GM23338 (cell line): ENCODE data around the gene KBTBD4. TPM values are rescaled to one million over a fixed set of nuclear protein-coding genes. Genes with fewer than 3 reads are reported as not detected.

Experiments
- ATAC-seq: fragments of 200-7000 bp; cut with Tn5 transposase; 3 replicates; pipeline ENCODE4 v1.9.1; 2020
- DNase-seq: peaks from one replicate; pipeline ENCODE4 v3.0.0-alpha.2; 2015; ENCODE audit warnings: low spot score
- H2AFZ ChIP-seq: fragments of 200-600 bp; sonication (generic); 2 replicates; pipeline ENCODE4 v1.8.0; 2016; ENCODE audit warnings: antibody characterized with exemption, mild to moderate bottlenecking, moderate library complexity
- H3F3A ChIP-seq: fragments of 200-600 bp; sonication (generic); replicated peaks from 2 replicates; pipeline ENCODE4 v1.8.0; 2017; ENCODE audit warnings: antibody characterized with exemption, mixed run types, low read depth
- H3K27ac ChIP-seq: fragments of 200-600 bp; sonication (generic); 2 replicates; pipeline ENCODE4 v1.6.1; 2016; ENCODE audit warnings: low read depth
- H3K27me3 ChIP-seq: fragments of 200-600 bp; sonication (generic); 2 replicates; pipeline ENCODE4 v1.8.0; 2016; ENCODE audit warnings: mild to moderate bottlenecking, mixed run types, moderate library complexity; ENCODE audit not compliant: insufficient read depth
- H3K36me3 ChIP-seq: fragments of 200-600 bp; sonication (generic); 2 replicates; pipeline ENCODE4 v1.8.0; 2016; ENCODE audit warnings: mild to moderate bottlenecking; ENCODE audit not compliant: insufficient read depth
- H3K4me1 ChIP-seq: fragments of 200-600 bp; sonication (generic); 2 replicates; pipeline ENCODE4 v1.8.0; 2016; ENCODE audit warnings: mild to moderate bottlenecking, moderate library complexity; ENCODE audit not compliant: insufficient read depth
- H3K4me2 ChIP-seq: fragments of 200-600 bp; sonication (generic); 2 replicates; pipeline ENCODE4 v1.7.1; 2017; ENCODE audit warnings: mixed run types
- H3K4me3 ChIP-seq: fragments of 200-600 bp; sonication (generic); 2 replicates; pipeline ENCODE4 v1.6.1; 2016; ENCODE audit warnings: mixed run types
- H3K79me2 ChIP-seq: fragments of 200-600 bp; sonication (generic); replicated peaks from 2 replicates; pipeline ENCODE4 v1.8.0; 2017; ENCODE audit warnings: mild to moderate bottlenecking; ENCODE audit not compliant: insufficient read depth
- H3K9me2 ChIP-seq: fragments of 200-600 bp; sonication (generic); 2 replicates; pipeline ENCODE4 v1.8.0; 2017; ENCODE audit not compliant: insufficient read depth
- H4K20me1 ChIP-seq: fragments of 200-600 bp; sonication (generic); replicated peaks from 2 replicates; pipeline ENCODE4 v1.8.0; 2017; ENCODE audit warnings: mild to moderate bottlenecking; ENCODE audit not compliant: insufficient read depth
- H3K27ac Mint-ChIP-seq: 2 replicates; pipeline ENCODE4 v1.8.0; 2020; ENCODE audit warnings: inconsistent platforms, mild to moderate bottlenecking, moderate library complexity, mixed read lengths
- H3K27me3 Mint-ChIP-seq: 3 replicates; pipeline ENCODE4 v1.8.0; 2022; ENCODE audit warnings: low read depth, mild to moderate bottlenecking, moderate library complexity, mixed read lengths, inconsistent platforms; ENCODE audit not compliant: insufficient read depth, poor library complexity
- H3K36me3 Mint-ChIP-seq: 3 replicates; pipeline ENCODE4 v1.8.0; 2021; ENCODE audit warnings: low read depth, mild to moderate bottlenecking, inconsistent platforms, moderate library complexity, mixed read lengths
- H3K4me1 Mint-ChIP-seq: 3 replicates; pipeline ENCODE4 v1.8.0; 2020; ENCODE audit warnings: mild to moderate bottlenecking, inconsistent platforms, mixed read lengths
- H3K4me3 Mint-ChIP-seq: 3 replicates; pipeline ENCODE4 v1.8.0; 2021; ENCODE audit warnings: moderate library complexity, mild to moderate bottlenecking, inconsistent platforms, mixed read lengths
- H3K9me3 Mint-ChIP-seq: 3 replicates; pipeline ENCODE4 v1.8.0; 2020; ENCODE audit warnings: moderate library complexity, mild to moderate bottlenecking, inconsistent platforms, mixed read lengths
- EZH2phosphoT487 ChIP-seq: fragments of 200-600 bp; sonication (generic); IDR thresholded peaks from one replicate; pipeline ENCODE4 v1.8.1; 2018; ENCODE audit warnings: antibody characterized with exemption; ENCODE audit not compliant: unreplicated experiment
- JUNB ChIP-seq: IDR thresholded peaks from one replicate; pipeline ENCODE4 v1.6.1; 2016; ENCODE audit warnings: antibody characterized with exemption; ENCODE audit not compliant: unreplicated experiment
- NANOG ChIP-seq: IDR thresholded peaks from 2 replicates; pipeline ENCODE4 v1.6.1; 2016; ENCODE audit warnings: antibody characterized with exemption, borderline replicate concordance
- POLR2AphosphoS5 ChIP-seq: IDR thresholded peaks from 2 replicates; pipeline ENCODE4 v1.6.1; 2016; ENCODE audit warnings: antibody characterized with exemption, low read depth
- ZNF114 ChIP-seq: fragments of 250-450 bp; sonication (Bioruptor Pico); IDR thresholded peaks from 2 replicates; pipeline ENCODE4 v1.5.0; 2020; ENCODE audit warnings: mild to moderate bottlenecking, moderate library complexity
- ZNF331 ChIP-seq: fragments of 250-450 bp; sonication (Bioruptor Pico); IDR thresholded peaks from 2 replicates; pipeline ENCODE4 v1.5.0; 2020; ENCODE audit warnings: low read depth, mild to moderate bottlenecking, moderate library complexity
- polyA plus RNA-seq: library from polyadenylated mRNA; unstranded; fragments of >200 nt; fragmentation: Nextera tagmentation; extraction: Ambion mirVana; gene quantifications from 2 replicates; pipeline ENCODE4 v1.2.1, GENCODE V29; 2016
- total RNA-seq: library from RNA; depleted of rRNA; stranded (reverse); fragments of >200 nt; shearing (Covaris generic); gene quantifications from 2 replicates; pipeline ENCODE4 v1.2.3, GENCODE V29; 2014
- TF ChIP-seq, protein P1 (sequence below): IDR thresholded peaks from one replicate; pipeline ENCODE4 v1.6.1; 2018; ENCODE audit warnings: antibody characterized with exemption; ENCODE audit not compliant: unreplicated experiment
- TF ChIP-seq, protein P2 (sequence below): fragments of 250-450 bp; sonication (Bioruptor Pico); IDR thresholded peaks from 2 replicates; pipeline ENCODE4 v1.5.0; 2020; ENCODE audit warnings: mild to moderate bottlenecking, moderate library complexity
- TF ChIP-seq, protein P3 (sequence below), 2 experiments: fragments of 200-600 bp in 1 of 2; sonication (generic) in 1 of 2; conservative IDR thresholded peaks; 2 replicates each; pipeline versions ENCODE4 v1.5.1 to v1.6.1; 2016 to 2017; ENCODE audit warnings: antibody characterized with exemption in 2 of 2, low read depth in 2 of 2, mild to moderate bottlenecking in 2 of 2, moderate library complexity in 1 of 2

The KBTBD4 gene
- total and polyA plus RNA-seq, 2 experiments from 2014 or later, result 5.8 to 16.6 TPM

GRCh38 chr11:47611348-47611794 is 32.6 kb upstream of the KBTBD4 start:
- peaks cover 4% of the 10 kb centered on the region; the same call in 1 of the 2 replicates for H4K20me1 ChIP-seq
- TF ChIP-seq, protein P1, sequence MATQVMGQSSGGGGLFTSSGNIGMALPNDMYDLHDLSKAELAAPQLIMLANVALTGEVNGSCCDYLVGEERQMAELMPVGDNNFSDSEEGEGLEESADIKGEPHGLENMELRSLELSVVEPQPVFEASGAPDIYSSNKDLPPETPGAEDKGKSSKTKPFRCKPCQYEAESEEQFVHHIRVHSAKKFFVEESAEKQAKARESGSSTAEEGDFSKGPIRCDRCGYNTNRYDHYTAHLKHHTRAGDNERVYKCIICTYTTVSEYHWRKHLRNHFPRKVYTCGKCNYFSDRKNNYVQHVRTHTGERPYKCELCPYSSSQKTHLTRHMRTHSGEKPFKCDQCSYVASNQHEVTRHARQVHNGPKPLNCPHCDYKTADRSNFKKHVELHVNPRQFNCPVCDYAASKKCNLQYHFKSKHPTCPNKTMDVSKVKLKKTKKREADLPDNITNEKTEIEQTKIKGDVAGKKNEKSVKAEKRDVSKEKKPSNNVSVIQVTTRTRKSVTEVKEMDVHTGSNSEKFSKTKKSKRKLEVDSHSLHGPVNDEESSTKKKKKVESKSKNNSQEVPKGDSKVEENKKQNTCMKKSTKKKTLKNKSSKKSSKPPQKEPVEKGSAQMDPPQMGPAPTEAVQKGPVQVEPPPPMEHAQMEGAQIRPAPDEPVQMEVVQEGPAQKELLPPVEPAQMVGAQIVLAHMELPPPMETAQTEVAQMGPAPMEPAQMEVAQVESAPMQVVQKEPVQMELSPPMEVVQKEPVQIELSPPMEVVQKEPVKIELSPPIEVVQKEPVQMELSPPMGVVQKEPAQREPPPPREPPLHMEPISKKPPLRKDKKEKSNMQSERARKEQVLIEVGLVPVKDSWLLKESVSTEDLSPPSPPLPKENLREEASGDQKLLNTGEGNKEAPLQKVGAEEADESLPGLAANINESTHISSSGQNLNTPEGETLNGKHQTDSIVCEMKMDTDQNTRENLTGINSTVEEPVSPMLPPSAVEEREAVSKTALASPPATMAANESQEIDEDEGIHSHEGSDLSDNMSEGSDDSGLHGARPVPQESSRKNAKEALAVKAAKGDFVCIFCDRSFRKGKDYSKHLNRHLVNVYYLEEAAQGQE, result no peak
- TF ChIP-seq, protein P2, sequence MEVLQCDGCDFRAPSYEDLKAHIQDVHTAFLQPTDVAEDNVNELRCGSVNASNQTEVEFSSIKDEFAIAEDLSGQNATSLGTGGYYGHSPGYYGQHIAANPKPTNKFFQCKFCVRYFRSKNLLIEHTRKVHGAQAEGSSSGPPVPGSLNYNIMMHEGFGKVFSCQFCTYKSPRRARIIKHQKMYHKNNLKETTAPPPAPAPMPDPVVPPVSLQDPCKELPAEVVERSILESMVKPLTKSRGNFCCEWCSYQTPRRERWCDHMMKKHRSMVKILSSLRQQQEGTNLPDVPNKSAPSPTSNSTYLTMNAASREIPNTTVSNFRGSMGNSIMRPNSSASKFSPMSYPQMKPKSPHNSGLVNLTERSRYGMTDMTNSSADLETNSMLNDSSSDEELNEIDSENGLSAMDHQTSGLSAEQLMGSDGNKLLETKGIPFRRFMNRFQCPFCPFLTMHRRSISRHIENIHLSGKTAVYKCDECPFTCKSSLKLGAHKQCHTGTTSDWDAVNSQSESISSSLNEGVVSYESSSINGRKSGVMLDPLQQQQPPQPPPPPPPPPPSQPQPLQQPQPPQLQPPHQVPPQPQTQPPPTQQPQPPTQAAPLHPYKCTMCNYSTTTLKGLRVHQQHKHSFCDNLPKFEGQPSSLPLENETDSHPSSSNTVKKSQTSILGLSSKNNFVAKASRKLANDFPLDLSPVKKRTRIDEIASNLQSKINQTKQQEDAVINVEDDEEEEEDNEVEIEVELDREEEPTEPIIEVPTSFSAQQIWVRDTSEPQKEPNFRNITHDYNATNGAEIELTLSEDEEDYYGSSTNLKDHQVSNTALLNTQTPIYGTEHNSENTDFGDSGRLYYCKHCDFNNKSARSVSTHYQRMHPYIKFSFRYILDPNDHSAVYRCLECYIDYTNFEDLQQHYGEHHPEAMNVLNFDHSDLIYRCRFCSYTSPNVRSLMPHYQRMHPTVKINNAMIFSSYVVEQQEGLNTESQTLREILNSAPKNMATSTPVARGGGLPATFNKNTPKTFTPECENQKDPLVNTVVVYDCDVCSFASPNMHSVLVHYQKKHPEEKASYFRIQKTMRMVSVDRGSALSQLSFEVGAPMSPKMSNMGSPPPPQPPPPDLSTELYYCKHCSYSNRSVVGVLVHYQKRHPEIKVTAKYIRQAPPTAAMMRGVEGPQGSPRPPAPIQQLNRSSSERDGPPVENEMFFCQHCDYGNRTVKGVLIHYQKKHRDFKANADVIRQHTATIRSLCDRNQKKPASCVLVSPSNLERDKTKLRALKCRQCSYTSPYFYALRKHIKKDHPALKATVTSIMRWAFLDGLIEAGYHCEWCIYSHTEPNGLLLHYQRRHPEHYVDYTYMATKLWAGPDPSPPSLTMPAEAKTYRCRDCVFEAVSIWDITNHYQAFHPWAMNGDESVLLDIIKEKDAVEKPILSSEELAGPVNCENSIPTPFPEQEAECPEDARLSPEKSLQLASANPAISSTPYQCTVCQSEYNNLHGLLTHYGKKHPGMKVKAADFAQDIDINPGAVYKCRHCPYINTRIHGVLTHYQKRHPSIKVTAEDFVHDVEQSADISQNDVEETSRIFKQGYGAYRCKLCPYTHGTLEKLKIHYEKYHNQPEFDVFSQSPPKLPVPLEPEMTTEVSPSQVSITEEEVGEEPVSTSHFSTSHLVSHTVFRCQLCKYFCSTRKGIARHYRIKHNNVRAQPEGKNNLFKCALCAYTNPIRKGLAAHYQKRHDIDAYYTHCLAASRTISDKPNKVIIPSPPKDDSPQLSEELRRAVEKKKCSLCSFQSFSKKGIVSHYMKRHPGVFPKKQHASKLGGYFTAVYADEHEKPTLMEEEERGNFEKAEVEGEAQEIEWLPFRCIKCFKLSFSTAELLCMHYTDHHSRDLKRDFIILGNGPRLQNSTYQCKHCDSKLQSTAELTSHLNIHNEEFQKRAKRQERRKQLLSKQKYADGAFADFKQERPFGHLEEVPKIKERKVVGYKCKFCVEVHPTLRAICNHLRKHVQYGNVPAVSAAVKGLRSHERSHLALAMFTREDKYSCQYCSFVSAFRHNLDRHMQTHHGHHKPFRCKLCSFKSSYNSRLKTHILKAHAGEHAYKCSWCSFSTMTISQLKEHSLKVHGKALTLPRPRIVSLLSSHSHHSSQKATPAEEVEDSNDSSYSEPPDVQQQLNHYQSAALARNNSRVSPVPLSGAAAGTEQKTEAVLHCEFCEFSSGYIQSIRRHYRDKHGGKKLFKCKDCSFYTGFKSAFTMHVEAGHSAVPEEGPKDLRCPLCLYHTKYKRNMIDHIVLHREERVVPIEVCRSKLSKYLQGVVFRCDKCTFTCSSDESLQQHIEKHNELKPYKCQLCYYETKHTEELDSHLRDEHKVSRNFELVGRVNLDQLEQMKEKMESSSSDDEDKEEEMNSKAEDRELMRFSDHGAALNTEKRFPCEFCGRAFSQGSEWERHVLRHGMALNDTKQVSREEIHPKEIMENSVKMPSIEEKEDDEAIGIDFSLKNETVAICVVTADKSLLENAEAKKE (CRISPR knock-in tag), result no peak
- TF ChIP-seq EZH2phosphoT487, result no peak
- no peak for TF ChIP-seq ZNF331 (CRISPR knock-in tag)
- no peak for TF ChIP-seq JUNB
- TF ChIP-seq NANOG, result no peak
- no peak for TF ChIP-seq ZNF114 (CRISPR knock-in tag)
- no peak for TF ChIP-seq POLR2AphosphoS5
- TF ChIP-seq, protein P3, sequence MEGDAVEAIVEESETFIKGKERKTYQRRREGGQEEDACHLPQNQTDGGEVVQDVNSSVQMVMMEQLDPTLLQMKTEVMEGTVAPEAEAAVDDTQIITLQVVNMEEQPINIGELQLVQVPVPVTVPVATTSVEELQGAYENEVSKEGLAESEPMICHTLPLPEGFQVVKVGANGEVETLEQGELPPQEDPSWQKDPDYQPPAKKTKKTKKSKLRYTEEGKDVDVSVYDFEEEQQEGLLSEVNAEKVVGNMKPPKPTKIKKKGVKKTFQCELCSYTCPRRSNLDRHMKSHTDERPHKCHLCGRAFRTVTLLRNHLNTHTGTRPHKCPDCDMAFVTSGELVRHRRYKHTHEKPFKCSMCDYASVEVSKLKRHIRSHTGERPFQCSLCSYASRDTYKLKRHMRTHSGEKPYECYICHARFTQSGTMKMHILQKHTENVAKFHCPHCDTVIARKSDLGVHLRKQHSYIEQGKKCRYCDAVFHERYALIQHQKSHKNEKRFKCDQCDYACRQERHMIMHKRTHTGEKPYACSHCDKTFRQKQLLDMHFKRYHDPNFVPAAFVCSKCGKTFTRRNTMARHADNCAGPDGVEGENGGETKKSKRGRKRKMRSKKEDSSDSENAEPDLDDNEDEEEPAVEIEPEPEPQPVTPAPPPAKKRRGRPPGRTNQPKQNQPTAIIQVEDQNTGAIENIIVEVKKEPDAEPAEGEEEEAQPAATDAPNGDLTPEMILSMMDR (conservative IDR thresholded peaks at IDR 0.05; ENCODE audit: low read depth in 2 of 2), result no peak
- no peak for ATAC-seq
- no peaks in the 10 kb centered on the region for H3K36me3 ChIP-seq
- no peaks in the 10 kb centered on the region for H3K9me2 ChIP-seq
- no peak overlapping the region for H3K4me2 ChIP-seq
- H3K36me3 Mint-ChIP-seq, result no peaks in the 10 kb centered on the region
- peaks cover 2% of the 10 kb centered on the region; the same call in 2 of the 3 replicates for H3K4me1 Mint-ChIP-seq
- H3K4me3 Mint-ChIP-seq, result no peak overlapping the region
- no peak overlapping the region for H3K27ac Mint-ChIP-seq
- no peaks in the 10 kb centered on the region for H3K79me2 ChIP-seq
- H3K4me1 ChIP-seq, result no peaks in the 10 kb centered on the region
- H3K27me3 Mint-ChIP-seq, result peaks cover 5% of the 10 kb centered on the region
- no peak overlapping the region for H3K27ac ChIP-seq
- H3K27me3 ChIP-seq, result no peaks in the 10 kb centered on the region
- H3K9me3 Mint-ChIP-seq, result no peaks in the 10 kb centered on the region
- no peak overlapping the region for H2AFZ ChIP-seq
- DNase-seq, result no peak
- H3F3A ChIP-seq, result no peaks in the 10 kb centered on the region
- no peak overlapping the region for H3K4me3 ChIP-seq
